ENCODE data around the gene AKT1S1. TPM values are rescaled to one million over a fixed set of nuclear protein-coding genes. Genes with fewer than 3 reads are reported as not detected.
"Not testable (repeated sequence)": the region's sequence is repeated elsewhere in the genome, so short reads cannot be mapped to it uniquely, and the experiment has no call there.

AKT1S1 gene
- total RNA-seq, 2 experiments from 2014 or later = 21.0 to 22.7 TPM

- DNase-seq = no peak
- Mint-ChIP-seq H3K27ac (no peak overlapping the region), H3K4me1 (no peaks in the 10 kb centered on the region), H3K9me3 (no peaks in the 10 kb centered on the region), H3K36me3 (peaks cover 8% of the 10 kb centered on the region), H3K4me3 (no peak overlapping the region), H3K27me3 (no peaks in the 10 kb centered on the region)
These were observed 44.6 kb downstream of the AKT1S1 start for GRCh38 chr19:49832556-49832955.

- Mint-ChIP-seq H3K27ac (no peak overlapping the region), H3K4me3 (no peak overlapping the region), H3K36me3 (peaks cover 7% of the 10 kb centered on the region), H3K27me3 (no peaks in the 10 kb centered on the region), H3K4me1 (no peaks in the 10 kb centered on the region), H3K9me3 (no peaks in the 10 kb centered on the region)
- no peak for DNase-seq
These were observed 45.6 kb downstream of the AKT1S1 start for GRCh38 chr19:49831592-49831991.

- no peak overlapping the region for H3K4me3 Mint-ChIP-seq
- no peaks in the 10 kb centered on the region for H3K27me3 Mint-ChIP-seq
- DNase-seq = no peak
- no peak overlapping the region for H3K27ac Mint-ChIP-seq
- no peaks in the 10 kb centered on the region for H3K9me3 Mint-ChIP-seq
- H3K36me3 Mint-ChIP-seq = peaks cover 7% of the 10 kb centered on the region
- no peaks in the 10 kb centered on the region for H3K4me1 Mint-ChIP-seq
These were observed 46.4 kb downstream of the AKT1S1 start for GRCh38 chr19:49830766-49831165.

DNA sequence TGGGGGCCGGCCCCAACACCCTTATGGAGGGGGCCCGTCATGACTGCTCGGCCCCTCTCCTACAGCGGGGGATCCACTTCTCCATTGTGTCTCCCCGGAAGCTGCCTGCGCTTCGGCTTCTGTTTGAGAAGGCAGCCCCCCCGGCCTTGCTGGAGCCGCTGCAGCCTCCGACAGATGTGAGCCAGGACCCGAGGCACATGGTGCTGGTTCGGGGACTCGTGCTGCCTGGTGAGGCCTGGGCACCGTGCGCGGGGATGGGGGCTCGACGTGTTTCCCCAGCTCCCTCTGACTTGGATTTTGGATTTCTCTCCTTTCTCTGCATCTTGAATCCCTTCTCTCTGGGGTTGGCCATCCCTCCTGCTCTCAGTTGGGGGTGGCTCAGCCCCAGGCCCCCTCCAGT, 47.4 kb downstream of the AKT1S1 start:
- Mint-ChIP-seq H3K27me3 (no peaks in the 10 kb centered on the region), H3K36me3 (peaks cover 7% of the 10 kb centered on the region), H3K9me3 (no peaks in the 10 kb centered on the region), H3K4me1 (no peaks in the 10 kb centered on the region), H3K27ac (no peak overlapping the region), H3K4me3 (no peak overlapping the region)
- no peak for DNase-seq

DNA sequence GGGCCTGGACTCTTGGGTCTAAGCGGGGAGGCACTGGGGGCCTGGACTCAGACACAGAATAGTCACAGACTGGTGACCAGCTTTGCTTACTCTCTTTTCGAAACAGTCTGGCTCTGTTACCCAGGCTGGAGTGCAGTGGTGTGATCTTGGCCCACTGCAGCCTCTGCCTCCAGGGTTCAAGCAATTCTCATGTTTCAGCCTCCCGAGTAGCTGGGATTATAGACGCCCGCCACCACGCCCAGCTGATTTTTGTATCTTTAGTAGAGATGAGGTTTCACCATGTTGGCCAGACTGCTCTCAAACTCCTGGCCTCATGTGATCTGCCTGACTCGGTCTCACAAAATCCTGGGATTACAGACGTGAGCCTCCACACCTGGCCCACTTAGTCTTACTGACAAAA, 48.0 kb downstream of the AKT1S1 start:
- Mint-ChIP-seq H3K4me3 (no peak overlapping the region), H3K36me3 (peaks cover 5% of the 10 kb centered on the region), H3K27ac (no peak overlapping the region), H3K27me3 (no peaks in the 10 kb centered on the region), H3K9me3 (no peaks in the 10 kb centered on the region), H3K4me1 (no peaks in the 10 kb centered on the region)
- DNase-seq = no peak

DNA sequence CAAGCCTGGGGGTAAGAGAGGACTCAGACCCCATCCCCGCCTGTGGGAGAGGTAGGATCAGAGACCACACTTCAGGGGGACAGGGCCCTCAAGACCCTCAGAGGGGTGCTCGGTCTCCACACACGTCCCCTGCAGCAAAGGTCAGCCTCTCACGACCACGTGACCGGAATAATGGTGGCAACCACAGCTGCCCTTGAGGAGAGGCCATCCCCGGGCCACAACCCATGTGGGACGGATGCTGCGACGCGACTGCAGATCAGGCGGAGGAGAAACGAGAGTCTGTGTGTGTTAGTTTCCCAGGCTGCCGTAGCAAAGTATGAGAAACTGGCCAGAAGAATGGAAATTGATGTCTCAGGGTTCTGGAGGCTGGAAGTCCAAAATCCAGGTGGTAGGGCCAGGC, 50.1 kb downstream of the AKT1S1 start:
- no peak overlapping the region for H3K27ac Mint-ChIP-seq
- no peaks in the 10 kb centered on the region for H3K27me3 Mint-ChIP-seq
- H3K4me3 Mint-ChIP-seq = no peak overlapping the region
- DNase-seq = no peak
- H3K9me3 Mint-ChIP-seq = no peaks in the 10 kb centered on the region
- H3K36me3 Mint-ChIP-seq = no peaks in the 10 kb centered on the region
- no peaks in the 10 kb centered on the region for H3K4me1 Mint-ChIP-seq

GRCh38 chr19:49824662-49825061, 52.5 kb downstream of the AKT1S1 start:
- H3K27me3 Mint-ChIP-seq = no peaks in the 10 kb centered on the region
- no peak overlapping the region for H3K4me3 Mint-ChIP-seq
- DNase-seq = no peak
- no peak overlapping the region for H3K27ac Mint-ChIP-seq
- peaks cover 6% of the 10 kb centered on the region for H3K4me1 Mint-ChIP-seq
- no peaks in the 10 kb centered on the region for H3K9me3 Mint-ChIP-seq
- H3K36me3 Mint-ChIP-seq = no peaks in the 10 kb centered on the region

- Mint-ChIP-seq H3K4me1 (peaks cover 16% of the 10 kb centered on the region), H3K4me3 (no peak overlapping the region), H3K36me3 (no peaks in the 10 kb centered on the region), H3K27ac (no peak overlapping the region), H3K9me3 (no peaks in the 10 kb centered on the region), H3K27me3 (no peaks in the 10 kb centered on the region)
- DNase-seq = no peak
These were observed 53.7 kb downstream of the AKT1S1 start for GRCh38 chr19:49823472-49823871.

DNA sequence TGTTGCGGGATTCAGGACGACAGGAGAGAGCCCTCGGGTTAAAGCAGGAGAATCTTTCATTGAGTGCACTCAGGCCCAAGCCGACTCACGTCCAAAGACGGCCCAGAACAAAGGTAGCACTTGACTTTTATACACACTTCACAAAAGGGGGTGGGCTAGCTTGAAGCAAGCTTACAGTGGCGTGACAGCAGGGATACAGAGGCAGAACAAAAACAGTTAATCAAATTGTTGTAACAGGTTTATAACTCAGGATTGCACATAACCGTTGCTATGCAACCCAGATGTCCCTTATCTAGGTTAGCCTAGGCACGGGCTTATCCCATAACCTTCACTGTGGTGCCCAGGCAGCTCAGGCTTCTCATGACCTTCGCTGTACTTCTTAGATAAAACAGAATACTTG, 57.0 kb downstream of the AKT1S1 start:
- Mint-ChIP-seq H3K4me1 (peaks cover 21% of the 10 kb centered on the region), H3K4me3 (no peak overlapping the region), H3K27ac (no peak overlapping the region), H3K36me3 (no peaks in the 10 kb centered on the region), H3K9me3 (no peaks in the 10 kb centered on the region), H3K27me3 (no peaks in the 10 kb centered on the region)
- DNase-seq = no peak

DNA sequence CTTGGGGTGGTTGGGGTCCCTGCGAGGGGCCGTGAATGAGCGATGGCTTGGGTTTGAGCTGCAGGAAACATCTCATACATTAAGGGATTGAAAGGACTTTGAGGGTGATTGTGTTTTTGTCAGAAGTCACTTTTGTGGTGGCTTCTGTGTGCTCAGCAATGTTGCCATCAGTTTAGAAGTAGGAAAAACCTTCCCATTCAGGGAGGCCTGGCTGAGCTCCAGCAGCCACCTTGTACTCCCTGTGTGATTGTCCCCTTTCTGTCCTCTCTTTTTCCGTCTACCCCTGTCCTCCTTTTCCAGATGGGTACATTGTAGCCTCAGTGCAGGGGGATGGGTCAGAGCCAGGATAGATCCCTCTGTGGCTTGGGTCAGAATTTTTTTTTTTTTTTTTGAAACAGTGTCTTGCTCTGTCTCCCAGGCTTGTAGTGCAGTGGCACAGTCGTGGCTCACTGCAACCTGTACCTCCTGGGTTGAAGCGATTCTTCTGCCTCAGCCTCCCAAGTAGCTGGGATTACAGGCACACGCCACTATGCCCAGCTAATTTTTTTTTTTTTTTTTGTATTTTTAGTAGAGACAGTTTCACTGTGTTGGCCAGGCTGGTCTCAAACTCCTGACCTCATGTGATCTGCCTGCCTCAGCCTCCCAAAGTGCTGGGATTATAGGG, 57.6 kb downstream of the AKT1S1 start:
- H3K27me3 Mint-ChIP-seq, DNase-seq, H3K36me3 Mint-ChIP-seq, H3K9me3 Mint-ChIP-seq: not testable (repeated sequence)
- H3K4me3 Mint-ChIP-seq = peak overlapping the region; percentile 94
- peaks cover 21% of the 10 kb centered on the region for H3K4me1 Mint-ChIP-seq
- peak overlapping the region; percentile 97 for H3K27ac Mint-ChIP-seq

Other genes starting within 250 kb of the AKT1S1 start
- gene RRAS, start 237.2 kb downstream of the AKT1S1 start, total RNA-seq = 1 to 10 TPM; 4.4 to 5.0 TPM
- gene SCAF1, start 235.1 kb downstream of the AKT1S1 start, total RNA-seq = 10 to 100 TPM; 58.9 to 62.2 TPM
- gene IRF3, start 211.5 kb downstream of the AKT1S1 start, total RNA-seq = 100 to 1,000 TPM in 1 of 2 experiments, 10 to 100 TPM in 1; 94.5 to 105 TPM
- 10 to 100 TPM; 74.1 to 81.9 TPM for gene BCL2L12, start 211.4 kb downstream of the AKT1S1 start, total RNA-seq
- gene PRMT1, start 200.1 kb downstream of the AKT1S1 start, total RNA-seq = 100 to 1,000 TPM; 538 to 547 TPM
- gene ADM5, start 187.8 kb downstream of the AKT1S1 start, total RNA-seq = 10 to 100 TPM in 1 of 2 experiments, 1 to 10 TPM in 1; 9.5 to 12.0 TPM
- gene CPT1C, start 186.2 kb downstream of the AKT1S1 start, total RNA-seq = 1 to 10 TPM in 1 of 2 experiments, under 1 TPM in 1; 0.89 to 1.1 TPM
- under 1 TPM; 0.58 to 0.72 TPM for gene TSKS, start 114.0 kb downstream of the AKT1S1 start, total RNA-seq
- gene AP2A1, start 110.4 kb downstream of the AKT1S1 start, total RNA-seq = 10 to 100 TPM; 83.0 to 83.2 TPM
- gene FUZ, start 64.1 kb downstream of the AKT1S1 start, total RNA-seq = 10 to 100 TPM; 28.7 to 30.9 TPM
- 10 to 100 TPM; 41.6 to 44.8 TPM for gene MED25, start 59.1 kb downstream of the AKT1S1 start, total RNA-seq
- gene PTOV1, start 26.2 kb downstream of the AKT1S1 start, total RNA-seq = 10 to 100 TPM; 73.9 to 76.4 TPM
- 100 to 1,000 TPM in 1 of 2 experiments, 10 to 100 TPM in 1; 78.9 to 143 TPM for gene PNKP, start 9.8 kb downstream of the AKT1S1 start, total RNA-seq
- gene TBC1D17, start 347 bp upstream of the AKT1S1 start, total RNA-seq = 10 to 100 TPM; 22.6 to 24.0 TPM
- 1 to 10 TPM; 2.3 to 2.9 TPM for gene IL4I1, start 19.5 kb upstream of the AKT1S1 start, total RNA-seq
- 10 to 100 TPM; 23.4 to 25.4 TPM for gene ATF5, start 51.9 kb upstream of the AKT1S1 start, total RNA-seq
- gene NUP62, start 52.1 kb upstream of the AKT1S1 start, total RNA-seq = 100 to 1,000 TPM; 164 to 179 TPM
- not detected for gene SIGLEC11, start 83.8 kb upstream of the AKT1S1 start, total RNA-seq
- gene VRK3, start 148.0 kb upstream of the AKT1S1 start, total RNA-seq = 10 to 100 TPM; 43.1 to 48.8 TPM
- gene ZNF473, start 148.7 kb upstream of the AKT1S1 start, total RNA-seq = 1 to 10 TPM; 8.1 to 9.1 TPM